SK-N-SH (cell line): ENCODE results near the gene LLGL1. TPM values are rescaled to one million over a fixed set of nuclear protein-coding genes. Genes with fewer than 3 reads are reported as not detected.

Source experiments
- CTCF ChIA-PET: fragments of 300-600, 350-600 bp; formaldehyde crosslinking; extraction: SDS; loops from one replicate; lab custom pipeline; 2021; lab: Yijun Ruan, JAX
- POLR2A ChIA-PET: fragments of 350-600 bp; sonication (Branson Sonifier 250); formaldehyde crosslinking; extraction: SDS; loops from one replicate; lab custom pipeline; 2020; ENCODE audit warnings: antibody characterized with exemption, inconsistent platforms; lab: Yijun Ruan, JAX
- DNase-seq: peaks from one replicate; pipeline ENCODE4 v3.0.0; 2012
- H2AFZ ChIP-seq: fragments of 200-600 bp; sonication (generic); 2 replicates; pipeline ENCODE4 v1.8.1; 2016; ENCODE audit warnings: antibody characterized with exemption, mild to moderate bottlenecking, low read depth
- H3F3A ChIP-seq: fragments of 200-600 bp; sonication (generic); replicated peaks from 2 replicates; pipeline ENCODE3; 2016; ENCODE audit warnings: antibody characterized with exemption, mild to moderate bottlenecking; ENCODE audit not compliant: insufficient read depth
- H3K27ac ChIP-seq, 2 experiments: fragments of 200-500 bp in 1 of 2; fragments of 200-600 bp in 1 of 2; sonication (Bioruptor generic) in 1 of 2; sonication (generic), shearing (Covaris generic) in 1 of 2; 2 replicates each; pipeline versions ENCODE4 v1.5.1 to v1.6.1; 2014 to 2016; ENCODE audit warnings: low read depth in 2 of 2, inconsistent platforms in 1 of 2, low read length in 1 of 2, mild to moderate bottlenecking in 1 of 2, mixed read lengths in 1 of 2
- H3K27me3 ChIP-seq: fragments of 200-600 bp; sonication (generic), shearing (Covaris generic); 2 replicates; pipeline ENCODE4 v1.6.1; 2016; ENCODE audit warnings: mixed run types; ENCODE audit not compliant: insufficient read depth
- H3K36me3 ChIP-seq, 2 experiments: fragments of 200-500 bp in 1 of 2; fragments of 200-600 bp in 1 of 2; sonication (Bioruptor generic) in 1 of 2; sonication (generic) in 1 of 2; replicated peaks in 1 of 2; 2 replicates each; pipeline versions ENCODE3 to v1.5.1; 2014 to 2016; ENCODE audit warnings: low read length in 1 of 2, mild to moderate bottlenecking in 1 of 2; ENCODE audit not compliant: insufficient read depth in 2 of 2, control insufficient read depth in 1 of 2
- H3K4me1 ChIP-seq, 2 experiments: fragments of 200-500 bp in 1 of 2; fragments of 200-600 bp in 1 of 2; sonication (Bioruptor generic) in 1 of 2; sonication (generic), shearing (Covaris generic) in 1 of 2; 2 replicates each; pipeline versions ENCODE4 v1.5.1 to v1.6.1; 2014 to 2016; ENCODE audit warnings: low read depth in 1 of 2, low read length in 1 of 2, mixed run types in 1 of 2; ENCODE audit not compliant: insufficient read depth in 2 of 2, control insufficient read depth in 1 of 2
- H3K4me2 ChIP-seq: fragments of 200-600 bp; sonication (generic), shearing (Covaris generic); 2 replicates; pipeline ENCODE4 v1.6.1; 2017; ENCODE audit warnings: mixed run types
- H3K4me3 ChIP-seq, 2 experiments: fragments of 200-500 bp in 1 of 2; fragments of 200-600 bp in 1 of 2; sonication (Bioruptor generic) in 1 of 2; sonication (generic), shearing (Covaris generic) in 1 of 2; 2 replicates each; pipeline versions ENCODE4 v1.5.1 to v1.8.1; 2014 to 2016; ENCODE audit warnings: low read depth in 2 of 2, inconsistent platforms in 1 of 2, low read length in 1 of 2, mild to moderate bottlenecking in 1 of 2, mixed read lengths in 1 of 2, moderate library complexity in 1 of 2
- H3K79me2 ChIP-seq: fragments of 200-600 bp; sonication (generic); 2 replicates; pipeline ENCODE4 v1.8.1; 2017; ENCODE audit warnings: mild to moderate bottlenecking; ENCODE audit not compliant: insufficient read depth
- H3K9ac ChIP-seq: fragments of 200-600 bp; sonication (generic); 2 replicates; pipeline ENCODE4 v1.6.1; 2017; ENCODE audit warnings: mixed run types
- H3K9me2 ChIP-seq: fragments of 200-600 bp; sonication (generic); 2 replicates; pipeline ENCODE4 v1.6.1; 2017; ENCODE audit warnings: mixed run types
- H3K9me3 ChIP-seq: fragments of 200-600 bp; sonication (generic); 2 replicates; pipeline ENCODE4 v1.6.1; 2017; ENCODE audit warnings: mixed run types, mild to moderate bottlenecking, moderate library complexity
- H4K20me1 ChIP-seq: fragments of 200-600 bp; sonication (generic); 2 replicates; pipeline ENCODE4 v1.6.1; 2017; ENCODE audit warnings: mild to moderate bottlenecking, mixed run types; ENCODE audit not compliant: insufficient read depth
- CHD2 ChIP-seq: fragments of 150-350 bp; IDR thresholded peaks from 2 replicates; pipeline ENCODE4 v1.6.1; 2018; ENCODE audit warnings: low read length; ENCODE audit not compliant: partially characterized antibody
- CTCF ChIP-seq: fragments of 200-600 bp; sonication (generic); IDR thresholded peaks from 2 replicates; pipeline ENCODE4 v1.6.1; 2017; ENCODE audit warnings: antibody characterized with exemption, mild to moderate bottlenecking, moderate library complexity
- FOSL2 ChIP-seq: IDR thresholded peaks from 2 replicates; pipeline ENCODE4 v1.4.0; 2012; ENCODE audit warnings: low read depth, mild to moderate bottlenecking, moderate library complexity, borderline replicate concordance
- FOXM1 ChIP-seq: IDR thresholded peaks from 2 replicates; pipeline ENCODE4 v1.4.0; 2012; ENCODE audit warnings: low read depth, mild to moderate bottlenecking
- GATA2 ChIP-seq: sonication (generic); formaldehyde crosslinking; IDR thresholded peaks from 2 replicates; pipeline ENCODE4 v1.5.0; 2020; ENCODE audit warnings: mild to moderate bottlenecking, missing genetic modification reagents
- NRF1 ChIP-seq: IDR thresholded peaks from 2 replicates; pipeline ENCODE4 v1.6.1; 2012; ENCODE audit warnings: low read depth, mild to moderate bottlenecking, low read length
- REST ChIP-seq: IDR thresholded peaks from 2 replicates; pipeline ENCODE4 v1.6.1; 2012; ENCODE audit warnings: mild to moderate bottlenecking, low read depth, low read length, moderate library complexity
- RFX5 ChIP-seq: IDR thresholded peaks from 2 replicates; pipeline ENCODE4 v1.6.1; 2012; ENCODE audit warnings: mild to moderate bottlenecking, improper control_type of control experiment, low read length
- RXRA ChIP-seq: IDR thresholded peaks from 2 replicates; pipeline ENCODE4 v1.4.0; 2012; ENCODE audit warnings: low read depth, mild to moderate bottlenecking, borderline replicate concordance
- SMC3 ChIP-seq: IDR thresholded peaks from 2 replicates; pipeline ENCODE4 v1.6.1; 2012; ENCODE audit warnings: low read depth, low read length, improper control_type of control experiment
- TAF1 ChIP-seq: IDR thresholded peaks from 2 replicates; pipeline ENCODE4 v1.6.1; 2012; ENCODE audit warnings: low read depth, mild to moderate bottlenecking, low read length, moderate library complexity, borderline replicate concordance
- TEAD4 ChIP-seq: IDR thresholded peaks from 2 replicates; pipeline ENCODE4 v1.4.0; 2012; ENCODE audit warnings: mild to moderate bottlenecking, borderline replicate concordance; ENCODE audit not compliant: insufficient read depth
- WGBS: methylation state at CpG from one replicate; pipeline ENCODE4 v1.1.6; 2017; ENCODE audit warnings: low lambda C conversion rate; 5-methylcytosine and 5-hydroxymethylcytosine counted together
- polyA plus RNA-seq, 3 experiments: library from polyadenylated mRNA; depleted of rRNA; stranded (reverse); fragments of >200 nt; gene quantifications; 2 replicates each; pipeline ENCODE4 v1.2.3, GENCODE V29; 2012
- TF ChIP-seq, protein P1 (sequence below): IDR thresholded peaks from 2 replicates; pipeline ENCODE4; 2012

LLGL1 gene
- polyA plus RNA-seq, 1 of the 3 experiments (the other 2 are of a cell fraction): 31.4 TPM

- Histone ChIP-seq H2AFZ (no peak overlapping the region), H3K9me2 (no peaks in the 10 kb centered on the region), H3K4me3 (no peak overlapping the region), H3K79me2 (no peaks in the 10 kb centered on the region), H3K4me1 (peaks cover 5 to 7% of the 10 kb centered on the region in 2 experiments; a peak in 1 of 4 replicates), H3K9me3 (no peaks in the 10 kb centered on the region), H3K9ac (no peak overlapping the region), H3F3A (peaks cover 13% of the 10 kb centered on the region), H3K4me2 (no peak overlapping the region), H3K36me3 (no peaks in the 10 kb centered on the region), H3K27me3 (no peaks in the 10 kb centered on the region), H3K27ac (no peak overlapping the region), H4K20me1 (no peaks in the 10 kb centered on the region)
- POLR2A ChIA-PET: no interaction called here
- DNase-seq: no peak
- CTCF ChIA-PET: interaction anchor here (1.0 to 1.2 kb wide), 2 partner anchors 13 to 57 kb away, joined by 3 read pairs; no protein-coding TSS in a partner anchor
- 92% methylated on average over 8 of the region's 8 CpGs for WGBS
- TF ChIP-seq TEAD4 (no peak), RXRA (no peak), SMC3 (no peak), RFX5 (no peak), FOXM1 (no peak), GATA2 (CRISPR knock-in tag) (no peak), CHD2 (no peak), REST (no peak), FOSL2 (no peak), TAF1 (no peak), NRF1 (no peak)
These were observed 47.7 kb upstream of the LLGL1 start for GRCh38 chr17:18177722-18178121.

DNA sequence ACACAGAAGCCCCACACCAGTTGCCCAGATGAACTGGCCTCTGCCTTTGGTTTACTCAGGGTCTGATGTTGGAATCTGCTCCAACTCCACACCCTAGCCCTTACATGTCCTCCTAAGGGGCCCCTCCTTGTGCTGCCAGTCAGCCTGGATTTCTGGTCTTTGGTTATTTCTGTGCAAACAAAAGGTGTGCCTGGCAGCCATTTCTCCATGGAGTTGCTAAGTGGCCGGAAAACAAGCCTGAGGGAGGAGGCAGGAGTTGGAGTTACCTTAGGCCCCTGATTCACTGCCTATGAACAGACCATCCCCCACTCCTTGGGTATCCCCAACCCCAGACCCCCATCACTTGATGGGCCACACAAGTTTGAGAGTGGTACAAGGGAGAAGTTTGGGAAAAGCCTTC lies 46.2 kb upstream of the LLGL1 start:
- Histone ChIP-seq H2AFZ (no peak overlapping the region), H3F3A (peaks cover 18% of the 10 kb centered on the region), H3K9ac (no peak overlapping the region), H3K27ac (no peak overlapping the region), H3K4me1 (peaks cover 5 to 7% of the 10 kb centered on the region in 2 experiments; a peak in 1 of 4 replicates), H3K4me2 (no peak overlapping the region), H3K9me2 (no peaks in the 10 kb centered on the region), H3K9me3 (no peaks in the 10 kb centered on the region), H3K27me3 (no peaks in the 10 kb centered on the region), H3K4me3 (no peak overlapping the region), H3K79me2 (peaks cover 4% of the 10 kb centered on the region; the same call in 1 of the 2 replicates), H3K36me3 (no peaks in the 10 kb centered on the region), H4K20me1 (0 out of 2 replicates have a peak, but pooled peaks cover under 1% of the 10 kb centered on the region)
- ChIA-PET CTCF (no interaction called here), POLR2A (no interaction called here)
- TF ChIP-seq CTCF: no peak
- TF ChIP-seq, protein P1, sequence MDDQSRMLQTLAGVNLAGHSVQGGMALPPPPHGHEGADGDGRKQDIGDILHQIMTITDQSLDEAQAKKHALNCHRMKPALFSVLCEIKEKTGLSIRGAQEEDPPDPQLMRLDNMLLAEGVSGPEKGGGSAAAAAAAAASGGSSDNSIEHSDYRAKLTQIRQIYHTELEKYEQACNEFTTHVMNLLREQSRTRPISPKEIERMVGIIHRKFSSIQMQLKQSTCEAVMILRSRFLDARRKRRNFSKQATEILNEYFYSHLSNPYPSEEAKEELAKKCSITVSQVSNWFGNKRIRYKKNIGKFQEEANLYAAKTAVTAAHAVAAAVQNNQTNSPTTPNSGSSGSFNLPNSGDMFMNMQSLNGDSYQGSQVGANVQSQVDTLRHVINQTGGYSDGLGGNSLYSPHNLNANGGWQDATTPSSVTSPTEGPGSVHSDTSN: no peak
- 64% methylated on average over 1 of the region's 1 CpG for WGBS
- DNase-seq: no peak
